ENCODE data around the gene TCEA2.

DNA sequence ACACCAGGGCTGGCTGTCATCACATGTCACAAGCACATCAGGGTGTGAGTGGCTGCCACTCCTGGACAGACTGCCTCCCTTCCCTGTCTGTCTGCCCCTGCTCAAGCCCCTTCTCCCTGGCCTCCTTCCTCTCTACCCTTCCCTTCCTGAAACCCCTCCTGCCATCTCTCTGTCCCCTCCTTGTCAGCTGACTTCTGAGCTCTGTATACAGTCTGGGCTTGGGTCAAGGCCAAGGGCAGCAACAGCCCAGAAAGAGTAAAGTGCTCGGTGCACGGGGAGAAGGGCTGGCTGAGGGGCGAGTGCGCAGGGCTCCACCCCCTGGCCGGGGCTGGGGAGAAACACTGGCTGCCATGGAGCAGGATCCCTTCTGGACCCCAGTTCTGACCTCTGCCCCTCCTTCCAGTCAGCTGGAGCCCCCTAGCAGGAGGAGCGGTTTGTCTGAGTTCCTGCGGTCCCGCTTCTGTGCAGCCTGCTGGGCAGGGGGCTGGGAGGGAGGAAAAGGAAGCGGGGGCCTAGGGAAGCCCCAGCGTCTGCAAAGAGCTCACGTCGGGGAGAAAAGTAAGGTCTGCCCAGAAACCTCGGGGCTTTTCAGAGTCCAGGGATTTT lies 19.2 kb downstream of the TCEA2 start:
- TF ChIP-seq, protein P1, sequence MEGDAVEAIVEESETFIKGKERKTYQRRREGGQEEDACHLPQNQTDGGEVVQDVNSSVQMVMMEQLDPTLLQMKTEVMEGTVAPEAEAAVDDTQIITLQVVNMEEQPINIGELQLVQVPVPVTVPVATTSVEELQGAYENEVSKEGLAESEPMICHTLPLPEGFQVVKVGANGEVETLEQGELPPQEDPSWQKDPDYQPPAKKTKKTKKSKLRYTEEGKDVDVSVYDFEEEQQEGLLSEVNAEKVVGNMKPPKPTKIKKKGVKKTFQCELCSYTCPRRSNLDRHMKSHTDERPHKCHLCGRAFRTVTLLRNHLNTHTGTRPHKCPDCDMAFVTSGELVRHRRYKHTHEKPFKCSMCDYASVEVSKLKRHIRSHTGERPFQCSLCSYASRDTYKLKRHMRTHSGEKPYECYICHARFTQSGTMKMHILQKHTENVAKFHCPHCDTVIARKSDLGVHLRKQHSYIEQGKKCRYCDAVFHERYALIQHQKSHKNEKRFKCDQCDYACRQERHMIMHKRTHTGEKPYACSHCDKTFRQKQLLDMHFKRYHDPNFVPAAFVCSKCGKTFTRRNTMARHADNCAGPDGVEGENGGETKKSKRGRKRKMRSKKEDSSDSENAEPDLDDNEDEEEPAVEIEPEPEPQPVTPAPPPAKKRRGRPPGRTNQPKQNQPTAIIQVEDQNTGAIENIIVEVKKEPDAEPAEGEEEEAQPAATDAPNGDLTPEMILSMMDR (IDR thresholded peaks at IDR 0.05; ENCODE audit: low read length): no peak
- no peak for TF ChIP-seq EZH2 (optimal IDR thresholded peaks at IDR 0.05; ENCODE audit: low read depth, low read length)
- TF ChIP-seq EZH2phosphoT487 (IDR thresholded peaks at IDR 0.05; ENCODE audit: low read length): no peak

All from MM.1S (cell line).